Activated CD8-positive, alpha-beta memory T cell treated with anti-CD3 and anti-CD28 coated beads for 1 hour (primary cell): ENCODE data around the gene OR4X2.
"Not testable (repeated sequence)": the region's sequence is repeated elsewhere in the genome, so short reads cannot be mapped to it uniquely, and the experiment has no call there.

Source experiments
- DNase-seq, 2 donors: peaks; one replicate each; pipeline ENCODE4 v3.0.0-alpha.2; 2020; ENCODE audit warnings: low read depth in 1 of 2; ENCODE audit errors: extremely low read depth in 1 of 2

Gene OR4X2

GRCh38 chr11:48244804-48245203 is at the start of gene OR4X2:
Gene OR4X2 (plus strand): TSS chr11:48245104. CDS start chr11:48245104, 0 bp downstream.
- DNase-seq: no peak

GRCh38 chr11:48207881-48208280 is 37.0 kb upstream of the OR4X2 start:
- DNase-seq: no peak

- no peak for DNase-seq
These were observed 34.9 kb upstream of the OR4X2 start for GRCh38 chr11:48210052-48210451.

GRCh38 chr11:48216510-48216909 is 28.4 kb upstream of the OR4X2 start, which contains the start of gene OR4B1:
Gene OR4B1 (plus strand): TSS chr11:48216810. CDS start chr11:48216810, 0 bp downstream.
- no peak for DNase-seq

- DNase-seq: no peak
These were observed 16.1 kb upstream of the OR4X2 start for GRCh38 chr11:48228761-48229160.

- not testable (repeated sequence) for DNase-seq
These were observed 14.8 kb upstream of the OR4X2 start for GRCh38 chr11:48230057-48230456.

GRCh38 chr11:48237727-48238126 is 7.2 kb upstream of the OR4X2 start:
- DNase-seq: no peak

GRCh38 chr11:48242501-48242900 is 2.4 kb upstream of the OR4X2 start:
- no peak for DNase-seq

GRCh38 chr11:48248902-48249301 is 4.0 kb downstream of the OR4X2 start:
- no peak for DNase-seq

- DNase-seq: no peak
These were observed 16.7 kb downstream of the OR4X2 start for GRCh38 chr11:48261600-48261999.

- no peak for DNase-seq
These were observed 18.6 kb downstream of the OR4X2 start, which contains the start of gene OR4X1 for GRCh38 chr11:48263423-48263911. Gene OR4X1 (plus strand): TSS chr11:48263861. CDS start chr11:48263861, 0 bp downstream.

- no peak for DNase-seq
These were observed 25.7 kb downstream of the OR4X2 start for GRCh38 chr11:48270621-48271020.

GRCh38 chr11:48272606-48273005 is 27.7 kb downstream of the OR4X2 start:
- no peak for DNase-seq
